GM19239 (cell line): ENCODE results near the gene TPH2.

Source experiments
- DNase-seq: peaks from one replicate; pipeline ENCODE4 v3.0.0; 2011; ENCODE audit warnings: low spot score; ENCODE audit not compliant: insufficient read length
- FAIRE-seq: peaks from 2 replicates; lab custom pipeline; 2011; peaks lifted over from hg19 to GRCh38; lab: Jason Lieb, UNC

The TPH2 gene

DNA sequence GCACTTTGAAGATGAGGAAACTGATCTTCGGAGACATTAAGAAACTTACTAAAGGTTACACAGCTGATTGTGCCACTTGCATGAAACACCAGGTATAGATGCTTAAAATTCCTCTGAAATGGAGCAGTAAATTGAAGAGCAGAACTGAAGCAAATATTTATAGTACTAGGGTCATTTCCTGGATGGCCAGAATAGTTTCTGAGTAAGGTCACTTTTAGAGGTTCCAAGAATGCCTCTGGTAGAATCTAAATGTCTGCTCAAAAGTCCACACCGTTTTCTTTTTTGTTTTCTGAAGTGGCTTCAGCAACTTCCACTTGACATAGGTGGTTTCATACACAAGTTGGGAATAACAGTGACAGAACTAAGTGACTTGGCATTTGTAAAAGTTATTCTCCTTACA, 19.4 kb downstream of the TPH2 start:
- no peak for DNase-seq
- no peak for FAIRE-seq

DNA sequence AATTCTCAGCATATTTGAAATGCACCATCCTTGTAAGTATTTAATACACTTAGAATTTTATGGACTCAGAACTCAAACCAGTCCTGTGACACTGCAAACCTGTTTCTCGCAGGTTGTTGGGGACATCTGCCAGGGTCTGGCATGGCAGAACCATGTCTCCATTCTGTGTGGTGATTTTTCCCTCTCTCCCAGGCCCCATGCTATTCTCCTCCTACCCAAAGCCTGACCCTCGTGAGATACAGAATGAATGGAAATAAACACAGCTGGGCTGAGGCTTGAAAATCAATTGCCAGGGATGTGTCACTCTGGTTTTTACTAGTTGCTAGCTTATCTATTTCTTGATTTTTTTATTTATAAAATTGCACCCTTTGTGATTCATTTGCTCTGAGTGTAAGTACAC, 19.8 kb downstream of the TPH2 start:
- FAIRE-seq, result no peak
- DNase-seq, result no peak

DNA sequence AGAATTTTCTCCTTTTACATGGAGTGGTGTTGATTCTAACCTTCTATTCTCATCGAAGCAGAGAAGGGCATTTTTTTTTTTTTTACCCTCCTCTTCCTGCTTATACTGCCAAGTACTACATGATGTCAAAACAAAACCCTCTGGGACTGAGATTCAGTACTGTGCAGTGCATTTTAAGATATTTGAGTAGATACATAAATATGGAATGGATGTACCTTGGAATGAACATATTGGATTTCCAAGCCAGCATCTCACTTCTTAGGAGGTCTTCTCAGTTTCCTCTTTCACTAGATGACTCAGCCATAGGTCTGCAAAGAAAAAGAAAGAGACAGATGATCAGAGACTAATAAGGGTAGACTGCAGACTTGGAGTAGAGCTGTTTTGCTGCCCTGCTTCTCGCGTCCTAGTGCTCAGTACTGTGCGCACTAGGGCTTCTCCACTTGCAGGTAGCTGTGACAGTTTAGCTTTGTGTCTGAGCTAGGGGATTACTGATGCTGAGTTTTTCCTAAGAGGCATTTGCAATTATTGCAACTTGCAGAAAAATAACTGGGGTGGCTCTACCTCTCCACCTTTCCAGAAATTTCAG, 20.4 kb downstream of the TPH2 start:
- DNase-seq, result no peak
- FAIRE-seq, result no peak

DNA sequence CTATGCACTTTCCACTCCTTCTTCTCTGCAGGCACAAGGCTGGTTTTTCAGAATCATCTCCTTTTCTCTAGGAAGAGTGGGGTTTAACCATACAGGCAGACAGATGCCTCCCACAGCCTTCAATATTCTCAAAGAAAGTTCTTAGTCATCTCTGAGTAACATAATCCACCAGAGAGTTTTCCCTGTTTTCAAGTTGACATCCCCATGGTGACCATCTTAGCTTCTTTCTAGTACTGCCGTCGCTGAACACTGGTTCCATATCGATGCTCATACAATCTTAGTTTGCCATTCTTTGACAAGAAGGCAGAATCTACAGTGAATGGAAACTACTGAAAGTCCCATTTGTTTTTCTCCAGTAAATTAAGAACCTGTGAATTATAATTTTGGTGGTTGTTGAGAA, 28.6 kb downstream of the TPH2 start:
- DNase-seq, result no peak
- FAIRE-seq, result no peak

DNA sequence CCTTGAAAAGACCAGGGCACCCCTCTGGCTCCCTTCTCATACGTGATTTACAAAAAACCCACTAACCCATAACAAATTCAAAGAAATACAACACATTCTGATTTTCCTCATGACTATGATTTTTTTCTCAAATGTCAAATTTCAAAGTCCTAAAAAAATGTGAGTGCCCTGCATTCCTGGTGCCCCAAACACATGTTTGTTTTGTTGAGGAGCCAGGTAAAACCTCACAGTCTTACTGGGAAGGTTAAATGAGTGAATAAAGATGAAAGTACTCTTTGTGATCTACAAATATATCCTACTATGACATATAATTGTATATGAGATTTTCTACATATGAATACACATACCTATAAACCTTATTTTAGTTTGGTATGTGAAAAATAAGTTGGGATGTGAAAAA, 30.7 kb downstream of the TPH2 start:
- DNase-seq, result no peak

DNA sequence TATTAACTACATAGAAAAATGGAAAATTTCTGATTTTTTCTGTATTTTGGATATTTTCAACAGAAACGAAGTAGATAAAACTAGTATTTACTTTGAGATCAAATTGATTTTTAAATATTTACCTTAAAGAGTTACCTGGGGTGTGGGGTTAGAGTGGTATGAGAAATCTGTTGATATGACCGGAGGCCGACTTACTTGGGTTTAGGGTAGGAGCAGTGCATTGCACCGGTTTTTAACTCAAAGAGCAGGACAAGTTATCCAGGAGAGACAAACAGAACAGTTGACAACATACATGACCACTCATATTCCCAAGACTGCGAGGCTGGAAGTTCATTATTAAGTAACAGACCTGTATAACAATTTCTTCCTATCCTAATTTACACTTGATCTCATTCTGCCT, 31.4 kb downstream of the TPH2 start:
- no peak for DNase-seq
- FAIRE-seq, result no peak

More for the DNA sequence above, 30.7 kb downstream of the TPH2 start:
- FAIRE-seq, result no peak

DNA sequence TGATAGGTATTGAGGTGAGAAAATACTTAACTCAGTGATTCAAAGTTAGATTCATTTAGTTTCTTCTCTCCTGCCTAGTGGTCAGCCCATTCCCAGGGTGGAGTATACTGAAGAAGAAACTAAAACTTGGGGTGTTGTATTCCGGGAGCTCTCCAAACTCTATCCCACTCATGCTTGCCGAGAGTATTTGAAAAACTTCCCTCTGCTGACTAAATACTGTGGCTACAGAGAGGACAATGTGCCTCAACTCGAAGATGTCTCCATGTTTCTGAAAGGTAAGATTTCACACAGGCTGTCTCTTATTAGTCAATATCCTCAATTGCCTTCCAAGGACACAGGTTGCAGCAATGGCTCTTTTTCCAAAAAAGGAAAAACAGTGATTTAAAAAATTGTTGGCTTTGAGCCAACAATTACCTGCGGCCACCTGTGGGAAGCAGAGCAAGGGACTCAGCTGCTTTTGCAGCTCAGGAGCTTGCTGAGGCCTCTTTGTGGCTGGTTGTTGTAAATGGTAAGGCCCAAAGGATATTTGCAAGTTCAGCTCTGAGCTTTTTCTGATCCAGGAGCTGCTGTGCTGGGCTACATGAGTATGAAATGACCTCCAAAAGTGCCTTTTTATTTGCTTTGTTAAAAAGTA, 33.9 kb downstream of the TPH2 start:
- DNase-seq (no peak), FAIRE-seq (no peak)

DNA sequence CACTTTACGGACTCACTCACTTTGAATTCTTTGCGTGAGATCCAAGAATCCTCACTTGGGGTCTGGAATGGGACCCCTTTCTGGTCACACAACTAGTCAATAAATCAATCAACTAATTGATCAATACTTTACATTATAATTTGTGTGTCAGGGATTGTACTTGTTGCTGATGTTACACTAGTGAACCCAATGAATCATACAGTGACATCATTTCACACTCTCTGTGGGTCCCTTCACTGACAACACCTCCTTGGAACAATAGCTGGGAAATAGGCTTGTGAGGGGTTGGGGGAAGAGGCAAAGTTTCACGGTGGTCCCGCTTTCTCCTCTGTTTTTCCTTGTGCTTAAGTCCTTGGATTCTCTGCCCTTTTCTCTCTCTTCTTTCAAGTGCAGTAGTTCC, 35.0 kb downstream of the TPH2 start:
- no peak for FAIRE-seq

DNA sequence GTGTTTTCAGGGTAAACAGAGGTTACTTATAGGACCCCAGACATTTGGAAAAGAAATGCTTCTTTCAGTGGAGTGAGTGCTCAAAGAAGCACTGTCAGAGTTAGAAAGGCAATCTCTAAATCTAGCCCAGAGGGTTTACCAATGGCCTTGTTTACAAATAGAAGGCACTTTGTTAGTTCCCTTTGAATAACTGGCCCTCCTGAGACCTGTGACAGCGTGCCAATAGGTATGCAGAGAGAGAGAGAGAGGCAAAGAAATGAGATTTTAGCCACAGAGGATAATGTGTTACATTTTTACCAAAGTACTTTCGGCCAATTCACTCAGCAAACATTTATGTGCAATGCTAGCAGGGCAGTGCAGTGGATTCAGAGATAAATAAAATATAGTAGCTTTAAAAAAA, 41.9 kb downstream of the TPH2 start:
- FAIRE-seq, result no peak

More for the DNA sequence above, 35.0 kb downstream of the TPH2 start:
- no peak for DNase-seq

DNA sequence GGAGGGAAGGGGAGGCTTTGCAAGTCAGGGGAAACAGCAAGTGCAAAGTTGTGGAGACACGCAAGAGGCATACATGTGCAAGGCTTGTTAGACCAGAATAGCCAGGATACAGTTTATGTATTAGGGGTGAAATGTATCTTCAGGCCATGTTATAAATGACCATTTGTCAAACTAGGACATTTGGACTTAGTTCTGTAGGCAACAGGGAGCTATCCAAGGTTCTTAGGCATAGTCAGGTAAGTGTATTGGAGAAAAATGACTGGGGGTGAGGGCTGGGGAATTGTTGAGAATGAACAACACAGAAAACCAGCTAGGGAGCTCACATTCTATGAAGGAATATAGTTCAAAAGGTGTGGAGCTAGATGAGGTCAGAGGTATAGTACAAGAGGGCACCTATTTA, 42.5 kb downstream of the TPH2 start:
- no peak for FAIRE-seq

More for the DNA sequence above, 41.9 kb downstream of the TPH2 start:
- no peak for DNase-seq

DNA sequence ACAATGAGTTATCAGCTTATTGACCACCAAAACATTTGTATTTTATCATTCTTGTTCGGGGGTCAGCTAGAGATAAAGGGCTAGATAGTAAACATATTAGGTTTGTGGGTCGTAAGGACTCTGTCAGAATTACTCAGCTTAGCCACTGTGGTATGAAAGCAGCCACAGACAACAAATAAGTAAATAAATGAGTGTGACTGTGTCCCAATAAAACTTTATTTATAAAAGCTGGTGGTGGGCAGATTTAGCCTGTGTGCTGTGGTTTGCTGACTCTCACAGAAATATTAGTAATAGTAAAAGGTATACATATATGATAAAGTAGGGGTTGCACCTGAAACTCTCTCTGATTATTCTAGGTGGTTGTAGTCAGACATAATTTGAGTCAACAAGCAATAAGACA, 56.1 kb downstream of the TPH2 start:
- no peak for DNase-seq
- no peak for FAIRE-seq

More for the DNA sequence above, 42.5 kb downstream of the TPH2 start:
- DNase-seq, result no peak

DNA sequence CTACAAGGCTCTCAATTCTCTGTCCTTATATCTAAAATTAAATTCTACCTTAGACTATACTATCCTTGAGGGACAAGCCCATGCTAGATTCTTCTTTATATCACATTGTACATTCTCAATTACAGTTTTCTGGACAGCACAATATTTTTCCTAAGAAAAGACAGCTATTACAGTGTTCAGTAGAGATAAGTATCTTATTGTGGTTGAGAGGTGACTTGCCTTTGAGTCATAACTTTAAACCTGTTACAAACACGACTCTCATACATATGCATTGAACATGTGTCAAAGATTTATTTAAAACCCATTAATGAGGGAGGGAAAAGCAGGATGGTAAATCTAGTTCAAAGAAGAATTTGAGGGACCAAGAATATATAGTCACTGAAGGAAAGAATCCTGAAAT, 61.1 kb downstream of the TPH2 start:
- DNase-seq, result no peak
- no peak for FAIRE-seq

DNA sequence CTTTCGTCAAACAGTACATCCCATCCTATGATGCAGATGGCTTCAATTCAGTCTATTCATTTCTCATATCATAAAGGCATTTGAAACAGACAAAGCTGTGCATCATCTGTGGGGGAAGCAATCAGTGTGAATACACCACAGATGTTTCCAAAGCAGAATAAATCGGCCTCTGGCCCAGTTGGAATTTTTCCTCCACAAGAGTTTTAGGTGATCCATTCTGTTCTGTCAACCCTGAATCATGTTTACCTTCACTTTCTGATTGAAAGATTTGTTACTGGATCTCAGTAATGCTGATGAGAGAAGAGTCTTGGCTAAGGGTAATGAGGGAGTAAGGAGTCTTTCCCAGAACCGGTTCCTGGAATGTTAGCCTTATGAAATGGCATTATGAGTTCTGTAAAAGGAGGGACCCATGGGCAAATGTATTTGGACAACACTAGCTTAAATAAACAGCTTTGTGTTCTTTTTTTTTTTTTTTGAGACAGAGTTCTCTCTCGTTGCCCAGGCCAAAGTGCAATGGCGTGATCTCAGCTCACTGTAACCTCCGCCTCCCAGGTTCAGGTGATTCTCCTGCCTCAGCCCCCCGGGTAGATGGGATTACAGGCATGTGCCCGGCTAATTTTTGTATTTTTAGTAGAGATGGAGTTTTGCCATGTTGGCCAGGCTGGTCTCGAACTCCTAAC, 62.5 kb downstream of the TPH2 start:
- no peak for FAIRE-seq
- no peak for DNase-seq

DNA sequence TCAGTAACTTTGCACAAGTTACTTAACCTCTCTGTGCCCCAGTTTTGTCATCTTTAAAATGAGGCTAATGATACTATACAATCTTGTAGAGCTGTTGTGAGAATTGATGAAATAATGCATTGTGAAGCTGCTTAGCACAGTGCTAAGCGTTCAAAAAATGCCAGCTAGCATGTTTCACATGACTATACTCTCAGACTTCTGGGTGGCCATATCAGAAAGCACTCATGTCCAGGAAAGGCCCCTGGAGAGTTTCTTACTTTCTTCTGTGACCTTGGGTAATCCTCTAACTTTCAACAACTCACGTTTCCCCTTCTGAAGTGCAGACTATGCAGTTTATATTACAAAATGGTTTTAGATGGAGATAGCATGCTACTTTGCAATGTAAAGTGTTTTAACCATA, 68.1 kb downstream of the TPH2 start:
- FAIRE-seq, result no peak
- DNase-seq, result no peak

DNA sequence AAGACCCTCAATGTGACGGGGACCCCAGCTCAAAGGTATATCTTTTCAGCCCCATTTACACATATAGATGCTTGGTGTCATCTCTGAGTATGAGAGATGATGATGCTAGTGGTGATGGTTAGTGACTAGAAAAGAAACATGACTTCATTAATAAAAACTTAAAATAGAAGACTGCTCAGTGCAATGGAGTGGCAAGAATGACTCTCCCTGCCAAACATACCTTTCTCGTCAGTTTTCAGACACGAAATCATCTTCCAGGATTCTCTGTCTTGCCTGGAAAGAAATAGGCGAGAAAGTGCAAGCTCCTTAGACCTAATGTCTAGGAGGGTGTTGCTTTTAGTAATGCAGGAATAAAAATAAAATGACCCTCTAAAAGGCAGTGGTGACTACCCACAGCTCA, 71.7 kb downstream of the TPH2 start:
- FAIRE-seq (no peak), DNase-seq (no peak)

DNA sequence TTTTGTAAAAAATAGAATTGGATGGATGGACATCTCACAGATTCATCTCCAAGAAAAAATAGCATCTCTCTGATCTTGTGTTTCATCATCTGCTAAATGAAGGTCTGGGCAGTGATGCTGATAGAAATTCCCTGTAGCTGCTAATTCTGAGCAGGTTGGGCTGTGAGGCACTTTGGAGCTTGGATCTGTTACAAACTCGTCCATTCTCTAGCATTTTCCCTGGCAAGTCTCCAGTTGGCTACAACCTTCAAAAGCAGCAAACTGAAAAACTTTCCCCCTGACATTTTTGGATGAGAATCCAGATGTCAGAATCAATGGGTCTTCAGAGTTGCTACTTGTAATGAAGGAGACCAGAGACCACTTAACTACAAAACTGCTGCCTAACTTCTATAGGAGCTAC, 72.7 kb downstream of the TPH2 start:
- no peak for DNase-seq
- FAIRE-seq, result no peak

DNA sequence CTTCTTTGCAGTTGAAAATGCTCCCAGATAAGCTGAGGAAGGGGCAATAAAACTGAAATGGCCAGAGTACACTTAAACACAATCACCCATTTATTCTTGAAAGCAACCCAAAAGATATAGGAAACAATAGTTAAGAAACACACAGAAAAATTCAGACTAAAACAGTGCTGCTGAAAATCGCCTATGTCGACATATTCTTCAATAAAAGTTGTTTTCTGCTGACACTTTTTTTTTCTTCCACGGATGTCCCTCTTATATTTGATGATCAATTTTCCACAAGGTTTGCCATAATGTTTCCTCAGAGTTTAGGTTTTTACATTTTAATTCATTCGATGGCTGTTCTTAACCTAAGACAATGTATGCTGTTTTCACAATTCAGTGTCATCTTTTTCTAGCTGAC, 74.2 kb downstream of the TPH2 start:
- DNase-seq (no peak), FAIRE-seq (no peak)

DNA sequence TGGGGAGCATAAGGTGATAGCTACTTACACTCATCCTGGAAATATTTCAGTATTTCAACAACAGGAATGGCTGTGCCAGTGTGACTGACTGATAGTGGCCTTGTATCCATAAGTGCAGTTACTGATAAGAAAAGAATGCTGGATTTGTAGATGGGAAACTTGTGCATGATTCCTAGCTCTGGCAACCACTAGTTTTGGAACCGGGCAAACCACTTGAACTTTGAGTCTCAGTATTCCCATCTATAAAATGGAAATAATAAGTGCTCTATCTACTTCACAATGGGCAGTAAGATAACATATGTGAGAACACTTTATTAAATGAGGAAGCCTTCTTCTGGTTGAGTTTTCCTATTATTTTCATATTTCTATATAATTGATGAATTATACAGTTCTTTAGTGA, 77.2 kb downstream of the TPH2 start:
- no peak for FAIRE-seq

DNA sequence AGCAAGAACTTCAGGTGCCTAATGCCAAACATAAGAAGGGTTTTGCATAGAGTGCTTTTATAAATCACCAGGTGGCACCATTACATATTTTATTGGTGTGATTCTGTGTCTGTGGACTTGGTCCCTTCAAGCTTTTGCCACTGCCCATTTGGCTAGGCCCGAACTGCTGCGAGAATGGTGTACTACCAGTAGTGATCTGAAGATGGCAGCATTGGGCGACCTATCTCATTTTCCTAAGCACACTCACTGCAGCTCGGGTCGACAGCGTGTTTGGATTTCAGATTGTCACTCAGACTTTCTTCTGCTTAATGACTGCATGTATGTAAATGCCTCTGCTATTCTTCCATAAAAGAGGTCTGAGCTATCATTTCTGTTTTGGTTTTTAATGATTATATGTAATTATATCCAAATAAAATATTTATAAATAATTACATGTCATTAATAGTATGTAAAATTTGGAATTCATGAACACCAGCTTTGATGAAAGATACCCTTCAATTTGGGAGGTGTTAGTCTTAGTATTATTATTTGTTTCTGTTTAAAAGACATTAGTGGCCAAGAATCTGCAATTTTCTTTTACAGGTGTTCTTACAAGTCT, 78.5 kb downstream of the TPH2 start:
- FAIRE-seq (peak; percentile 91), DNase-seq (peak; percentile 52)

More for the DNA sequence above, 77.2 kb downstream of the TPH2 start:
- DNase-seq, result no peak

DNA sequence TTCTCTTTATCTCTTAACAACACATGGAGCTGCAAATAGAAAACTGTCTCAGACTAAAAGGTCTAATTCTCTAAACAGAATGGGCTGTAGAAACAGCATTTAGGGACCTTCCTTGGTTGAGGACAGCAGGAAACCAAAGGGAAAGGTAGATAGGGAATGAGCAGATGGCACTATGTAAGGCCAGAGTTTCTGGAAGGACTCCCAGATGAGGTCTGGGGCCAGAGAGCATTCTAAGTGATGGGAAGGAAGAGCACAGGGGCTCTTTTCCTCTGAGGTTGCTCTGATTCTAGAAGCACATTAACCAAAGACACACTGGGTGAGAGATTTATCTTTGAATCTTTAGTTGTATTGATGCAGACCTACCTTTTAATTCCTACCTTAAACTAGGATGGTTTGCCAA, 79.4 kb downstream of the TPH2 start:
- no peak for DNase-seq
- FAIRE-seq, result no peak

DNA sequence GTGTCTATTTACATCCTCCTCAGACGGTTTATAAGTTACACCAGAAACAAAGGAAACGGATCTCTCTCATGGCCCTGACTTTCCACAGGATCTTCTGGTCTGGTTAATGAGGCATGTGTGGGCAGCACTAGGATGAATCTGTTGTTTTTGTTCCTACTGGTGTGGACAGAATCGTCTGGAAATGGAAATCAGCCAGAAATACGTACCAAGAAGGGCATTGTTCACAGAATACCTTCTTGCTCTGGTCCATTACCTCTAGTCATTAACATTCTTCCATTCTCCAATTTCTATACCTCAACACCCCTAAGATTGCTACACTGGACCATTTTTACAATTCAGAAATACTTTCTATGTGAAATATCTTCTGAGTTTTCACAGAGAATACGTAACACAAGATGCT, 86.0 kb downstream of the TPH2 start:
- no peak for DNase-seq
- FAIRE-seq, result no peak
